ENCODE results near the gene GANC.
A peak's percentile ranks its signal among the peaks of the same experiment; 100 is the strongest.

The GANC gene

GRCh38 chr15:42385206-42385979, 112.4 kb downstream of the GANC start:
- DNase-seq, result no peak

- no peak for DNase-seq
Measured at GRCh38 chr15:42385980-42386700, 113.1 kb downstream of the GANC start.

GRCh38 chr15:42387603-42388002, 114.6 kb downstream of the GANC start:
- no peak for DNase-seq

- no peak for DNase-seq
Measured at GRCh38 chr15:42392309-42393024, 119.5 kb downstream of the GANC start.

GRCh38 chr15:42394106-42394505, 121.1 kb downstream of the GANC start:
- no peak for DNase-seq

- no peak for DNase-seq
Measured at GRCh38 chr15:42395838-42396237, 122.8 kb downstream of the GANC start.

GRCh38 chr15:42401544-42402454, 128.8 kb downstream of the GANC start:
- DNase-seq, result no peak

GRCh38 chr15:42402455-42403205, 129.6 kb downstream of the GANC start:
- no peak for DNase-seq

GRCh38 chr15:42403389-42403788, 130.4 kb downstream of the GANC start:
- DNase-seq, result no peak

- peak; percentile 87 for DNase-seq
Measured at GRCh38 chr15:42404461-42405235, 131.6 kb downstream of the GANC start.

GRCh38 chr15:42405863-42406482, 133.0 kb downstream of the GANC start:
- DNase-seq, result no peak
